CD4-positive, alpha-beta T cell treated with Interferon alpha-2 for 1 hour (primary cell): ENCODE measurements around the gene RNU6-9.
A peak's percentile ranks its signal among the peaks of the same experiment; 100 is the strongest.
"Not testable (repeated sequence)": the region's sequence is repeated elsewhere in the genome, so short reads cannot be mapped to it uniquely, and the experiment has no call there.

Experiments used
- DNase-seq, 2 donors: peaks; one replicate each; pipeline ENCODE4 v3.0.0-alpha.2; 2020 to 2022

The RNU6-9 gene

DNA sequence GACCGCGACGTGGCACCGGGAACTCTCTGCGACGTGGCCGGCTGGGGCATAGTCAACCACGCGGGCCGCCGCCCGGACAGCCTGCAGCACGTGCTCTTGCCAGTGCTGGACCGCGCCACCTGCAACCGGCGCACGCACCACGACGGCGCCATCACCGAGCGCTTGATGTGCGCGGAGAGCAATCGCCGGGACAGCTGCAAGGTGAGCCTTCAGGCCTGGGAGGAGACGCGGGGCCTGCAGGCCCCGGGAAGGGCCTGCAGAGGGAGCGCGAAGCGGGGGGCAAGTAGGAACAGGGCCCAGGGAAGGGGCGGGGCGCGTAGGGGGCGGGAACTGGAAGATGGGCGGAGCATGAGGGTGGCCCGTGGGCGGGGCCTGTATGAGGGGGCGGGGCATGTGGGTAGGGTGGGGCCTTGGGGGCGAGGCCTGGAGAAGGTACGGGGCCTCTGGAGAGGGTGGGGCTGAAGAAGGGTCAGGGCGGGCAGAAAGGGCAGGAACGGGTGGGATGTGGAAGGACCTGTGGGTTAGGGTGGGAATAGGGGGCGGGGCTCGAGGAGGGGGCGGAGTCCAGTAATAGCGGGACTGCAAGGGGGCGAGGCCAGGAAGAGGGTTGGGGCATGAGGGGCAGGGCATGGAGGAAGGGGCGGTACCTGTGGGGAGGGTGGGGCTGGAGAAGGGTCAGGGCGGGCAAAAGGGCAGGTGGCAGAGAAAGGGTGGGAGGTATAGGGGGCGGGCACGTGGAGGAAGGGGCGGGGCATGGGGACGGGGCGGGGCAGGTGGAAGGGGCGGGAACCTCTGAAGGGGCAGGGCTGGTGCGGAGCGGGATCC lies 31.3 kb upstream of the RNU6-9 start:
- peak; percentile 73 to 74 for DNase-seq

DNA sequence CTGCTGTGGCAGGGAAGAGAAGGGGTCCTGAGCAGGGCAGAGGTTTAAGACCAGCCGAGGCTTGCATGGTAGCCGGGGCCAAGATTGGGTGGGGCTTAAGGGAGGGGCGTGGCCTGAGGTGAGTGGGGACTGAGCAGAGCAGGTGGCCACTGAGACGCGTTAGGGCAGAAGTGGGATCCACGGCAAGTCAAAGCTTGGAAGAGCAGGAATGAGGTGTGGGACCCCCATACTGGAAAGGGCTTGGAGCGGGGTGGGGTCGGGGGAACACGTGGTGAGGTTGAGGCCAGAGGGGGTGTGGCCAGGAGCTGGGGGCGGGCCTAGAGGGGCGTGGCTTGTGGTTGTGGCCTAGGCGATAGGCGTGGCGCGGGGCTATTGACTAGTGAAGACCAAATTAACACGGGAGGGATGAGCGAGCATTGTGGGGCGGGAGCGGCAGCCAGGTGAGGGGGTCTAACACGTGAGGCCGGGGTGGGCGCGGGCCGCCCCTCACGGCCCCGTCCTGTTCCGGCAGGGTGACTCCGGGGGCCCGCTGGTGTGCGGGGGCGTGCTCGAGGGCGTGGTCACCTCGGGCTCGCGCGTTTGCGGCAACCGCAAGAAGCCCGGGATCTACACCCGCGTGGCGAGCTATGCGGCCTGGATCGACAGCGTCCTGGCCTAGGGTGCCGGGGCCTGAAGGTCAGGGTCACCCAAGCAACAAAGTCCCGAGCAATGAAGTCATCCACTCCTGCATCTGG lies 30.5 kb upstream of the RNU6-9 start:
- DNase-seq = peak; percentile 82 to 85

DNA sequence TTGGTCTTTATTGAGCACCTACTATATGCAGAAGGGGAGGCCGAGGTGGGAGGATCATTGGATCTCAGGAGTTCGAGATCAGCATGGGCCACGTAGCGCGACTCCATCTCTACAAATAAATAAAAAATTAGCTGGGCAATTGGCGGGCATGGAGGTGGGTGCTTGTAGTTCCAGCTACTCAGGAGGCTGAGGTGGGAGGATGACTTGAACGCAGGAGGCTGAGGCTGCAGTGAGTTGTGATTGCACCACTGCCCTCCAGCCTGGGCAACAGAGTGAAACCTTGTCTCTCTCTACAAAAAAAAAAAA lies 30.0 kb upstream of the RNU6-9 start:
- no peak for DNase-seq

DNA sequence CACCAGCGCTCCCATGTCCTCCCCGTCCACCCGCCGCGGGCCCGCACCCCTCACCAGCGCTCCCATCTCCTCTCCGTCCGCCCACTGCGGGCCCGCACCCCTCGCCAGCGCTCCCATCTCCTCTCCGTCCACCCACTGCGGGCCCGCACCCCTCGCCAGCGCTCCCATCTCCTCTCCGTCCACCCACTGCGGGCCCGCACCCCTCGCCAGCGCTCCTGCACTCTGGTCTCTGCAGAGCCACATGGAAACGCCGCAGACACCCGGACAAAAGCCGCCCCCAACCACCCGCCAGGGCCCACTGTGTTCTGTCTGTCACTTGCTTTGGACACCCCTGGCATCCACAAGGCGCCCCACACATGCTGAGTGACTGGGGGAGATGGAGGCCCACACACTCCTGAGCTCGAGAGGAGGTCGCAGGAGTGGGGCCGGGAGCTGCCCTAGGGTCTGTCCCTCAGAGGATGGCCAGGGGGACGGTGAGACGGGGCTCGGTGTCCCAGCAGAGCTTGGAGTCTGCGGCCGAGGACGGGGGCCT lies 26.4 kb upstream of the RNU6-9 start:
- no peak for DNase-seq

DNA sequence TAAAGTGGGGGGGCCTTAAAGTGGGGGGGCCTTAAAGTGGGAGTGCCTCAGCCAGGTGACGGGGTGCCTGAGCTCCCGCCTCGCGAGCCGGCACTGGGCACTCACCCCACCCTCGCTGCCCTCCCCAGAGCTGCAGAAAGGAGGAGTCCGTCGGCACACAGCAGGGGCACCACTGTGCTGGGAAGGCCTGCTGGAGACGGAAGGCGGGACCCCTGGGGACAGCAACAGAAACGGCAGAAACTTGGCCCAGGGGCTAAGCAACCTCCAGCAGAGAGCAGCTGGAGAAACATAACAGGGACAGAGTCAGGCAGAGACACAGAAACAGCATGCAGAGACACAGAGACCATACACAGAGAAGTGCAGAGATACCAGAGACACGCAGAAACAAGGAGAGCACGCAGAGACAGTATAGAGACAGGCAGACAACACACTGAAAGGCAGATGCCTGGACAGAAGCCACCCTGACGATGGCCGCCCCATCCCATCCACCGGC lies 25.9 kb upstream of the RNU6-9 start:
- no peak for DNase-seq

DNA sequence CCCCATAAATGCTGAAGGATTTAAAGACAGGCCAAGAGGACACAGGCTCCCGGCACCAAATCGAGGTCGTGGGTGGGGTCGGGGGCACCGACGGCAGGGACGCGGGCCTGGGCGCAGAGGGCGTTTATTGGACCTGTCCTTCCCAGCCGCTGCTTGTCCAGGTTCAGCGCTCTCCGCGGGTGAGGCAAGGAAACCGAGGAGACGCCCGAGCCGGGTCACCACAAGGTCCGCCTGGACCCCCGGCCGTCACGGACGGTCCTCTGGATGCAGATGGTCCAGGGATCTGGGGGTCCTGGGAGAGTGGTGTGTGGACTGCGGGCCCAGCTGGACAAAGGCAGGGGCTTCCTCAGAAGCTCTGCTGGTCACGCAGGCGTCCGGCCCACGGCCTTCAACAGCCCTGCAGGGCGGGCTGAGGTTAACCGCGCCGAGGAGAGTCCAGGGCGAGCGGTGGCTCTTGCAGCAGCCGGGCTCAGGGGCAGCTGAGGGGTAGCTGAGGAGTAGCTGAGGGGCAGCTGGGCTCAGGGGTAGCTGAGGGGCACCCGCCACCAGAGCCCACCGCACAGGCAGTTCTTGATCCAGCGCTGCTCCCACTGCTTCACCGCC lies 25.3 kb upstream of the RNU6-9 start:
- DNase-seq = no peak

DNA sequence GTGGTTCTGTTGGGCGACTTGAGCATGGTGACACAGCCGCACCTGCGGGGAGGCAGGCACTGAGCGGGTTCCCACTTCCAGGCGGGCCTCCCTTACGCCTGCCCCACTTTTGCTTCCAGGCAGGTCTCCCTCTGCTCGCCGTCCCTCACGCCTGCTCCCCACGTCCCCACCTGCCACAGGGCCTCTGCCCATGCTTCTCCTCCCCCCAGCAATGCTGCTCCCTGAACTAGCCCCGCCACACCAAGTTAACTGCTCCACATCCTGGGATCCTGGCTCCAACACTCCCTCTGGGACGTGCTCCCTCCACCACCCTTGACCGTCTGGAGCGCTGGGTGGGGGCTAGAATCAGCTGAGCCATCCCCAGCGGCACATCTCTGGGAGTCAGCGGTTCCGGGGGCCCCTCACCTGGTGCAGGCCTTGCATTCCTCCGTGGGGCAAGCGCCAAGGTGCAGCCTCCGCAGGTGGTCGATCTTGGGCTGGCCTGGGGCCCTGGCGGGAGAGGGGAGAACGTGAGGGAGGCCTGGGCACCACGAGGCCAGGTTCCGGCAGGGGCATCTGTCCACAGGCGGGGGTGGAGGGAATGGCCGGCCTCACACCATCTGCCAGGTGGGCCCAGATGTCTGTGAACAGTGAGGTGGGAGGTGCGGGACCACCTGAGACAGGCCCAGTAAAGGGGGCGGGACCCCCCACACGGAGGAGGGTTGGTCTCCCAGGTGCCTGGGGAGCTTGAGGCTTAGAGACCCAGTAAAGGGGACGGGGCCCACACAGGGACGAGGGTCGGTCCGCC lies 24.6 kb upstream of the RNU6-9 start:
- DNase-seq = no peak

DNA sequence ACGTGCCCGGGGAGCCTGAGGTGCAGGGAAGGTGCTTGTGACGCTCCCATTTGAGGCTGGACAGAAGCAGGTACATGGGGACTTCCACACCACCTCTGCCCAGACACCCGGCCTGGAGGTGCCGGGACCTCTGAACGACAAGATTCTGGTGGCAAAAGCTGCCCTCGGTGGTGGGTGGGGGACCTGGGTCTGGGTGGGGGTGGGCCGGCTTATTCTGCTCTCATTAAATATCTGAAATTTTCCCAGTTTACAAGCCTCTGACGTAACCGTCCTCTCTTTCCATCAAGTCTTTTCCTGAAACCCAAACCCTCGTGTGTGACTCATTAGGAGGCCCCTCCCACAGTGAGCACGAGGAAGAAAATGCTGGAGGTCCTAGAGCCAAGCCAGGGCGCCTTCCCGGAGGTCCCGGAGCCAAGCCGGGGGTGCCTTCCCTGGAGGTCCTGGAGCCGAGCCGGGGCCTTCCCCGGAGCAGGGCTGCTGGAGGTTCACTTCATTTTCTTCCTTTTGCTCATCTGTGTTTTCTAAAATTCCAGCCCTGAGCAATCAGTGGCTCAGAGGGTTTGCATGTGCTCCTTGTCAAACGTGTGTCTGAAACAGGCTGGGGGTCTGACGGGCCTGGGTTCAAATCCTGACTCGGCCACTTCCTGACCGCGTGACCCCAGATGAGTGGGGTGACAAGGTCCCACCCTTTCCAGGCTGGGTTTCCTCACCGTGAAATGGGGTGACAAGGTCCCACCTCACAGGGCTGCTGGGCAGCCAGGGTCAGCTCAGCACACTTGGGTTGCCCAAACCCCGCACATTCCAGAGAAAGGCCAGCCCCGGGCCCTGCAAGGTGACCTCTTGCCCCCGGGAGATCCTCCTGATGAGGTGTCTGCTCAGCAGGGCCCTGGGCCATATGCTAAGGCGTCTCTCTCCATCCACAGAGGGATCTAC lies 23.8 kb upstream of the RNU6-9 start:
- no peak for DNase-seq

DNA sequence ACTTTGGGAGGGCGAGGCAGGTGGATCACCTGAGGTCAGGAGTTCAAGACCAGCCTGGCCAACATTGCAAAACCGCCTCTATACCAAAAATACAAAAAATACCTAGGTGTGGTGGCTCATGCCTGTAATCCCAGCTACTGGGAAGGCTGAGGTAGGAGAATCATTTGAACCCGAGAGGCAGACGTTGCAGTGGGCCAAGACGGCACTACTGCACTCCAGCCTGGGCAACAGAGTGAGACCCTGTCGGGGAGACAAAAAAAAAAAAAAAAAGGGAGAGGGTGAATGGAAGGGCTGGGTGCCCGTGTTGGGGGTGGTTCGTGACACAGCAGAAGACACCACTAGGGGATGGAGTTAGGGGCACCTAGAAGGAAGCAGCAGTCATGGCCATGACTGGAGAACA lies 23.0 kb upstream of the RNU6-9 start:
- DNase-seq = no peak

DNA sequence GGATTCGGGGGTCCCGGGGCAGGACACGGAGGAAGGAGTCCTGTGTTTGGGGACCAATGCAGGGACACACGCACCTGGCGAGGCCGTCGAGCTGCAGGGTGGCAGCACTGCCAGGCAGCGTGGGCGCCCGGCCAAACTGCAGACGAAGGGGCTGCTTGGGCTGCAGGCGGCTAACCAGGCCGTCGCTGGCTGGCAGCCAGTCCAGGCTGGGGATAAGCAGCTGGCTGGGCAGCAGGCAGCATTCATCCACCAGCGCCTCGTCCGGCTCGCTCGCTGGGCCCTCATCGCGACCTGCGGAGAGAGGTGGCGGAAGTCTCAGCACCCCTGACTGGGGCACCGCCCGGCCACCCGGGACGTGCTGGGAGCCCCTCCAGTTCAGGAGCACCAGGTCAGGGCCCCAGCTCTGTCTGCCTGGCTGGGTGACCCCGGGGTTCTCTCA lies 22.3 kb upstream of the RNU6-9 start:
- DNase-seq = no peak

DNA sequence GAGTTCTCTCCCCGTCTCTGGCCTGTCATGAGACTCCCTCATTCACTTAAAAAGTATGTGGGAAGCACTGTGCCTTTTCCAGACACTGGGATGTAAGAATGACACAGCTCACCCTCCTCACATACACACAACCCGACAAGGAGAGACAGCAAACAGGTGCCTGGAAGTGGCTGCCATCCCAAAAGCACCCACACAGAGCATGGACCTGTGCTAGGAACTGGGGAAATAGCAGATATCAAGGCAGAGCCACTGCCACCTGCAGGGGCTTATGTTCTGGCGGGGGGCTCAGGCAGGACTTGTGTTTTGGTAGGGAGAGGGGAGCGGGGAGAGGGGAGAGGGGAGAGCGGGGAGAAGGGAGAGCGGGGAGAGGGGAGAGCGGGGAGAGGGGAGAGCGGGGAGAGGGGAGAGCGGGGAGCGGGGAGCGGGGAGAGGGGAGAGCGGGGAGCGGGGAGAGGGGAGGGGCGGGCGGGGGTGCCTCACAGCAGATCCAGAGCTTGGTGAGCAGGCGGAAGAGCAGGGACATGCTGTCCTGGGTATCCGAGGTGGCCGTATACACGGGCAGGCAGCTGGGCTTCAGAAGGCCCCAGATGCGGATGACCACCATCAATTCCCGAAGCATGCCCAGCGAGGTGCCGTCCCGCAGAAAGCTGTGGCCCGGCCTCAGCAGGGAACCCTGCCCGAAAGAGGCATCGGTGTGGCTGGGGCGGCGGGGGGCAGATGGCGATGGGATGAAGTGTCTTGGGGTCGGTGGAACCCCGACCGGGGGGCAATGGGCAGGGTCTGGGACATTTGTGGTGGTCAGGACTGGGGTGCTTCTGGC lies 21.6 kb upstream of the RNU6-9 start:
- DNase-seq = no peak

DNA sequence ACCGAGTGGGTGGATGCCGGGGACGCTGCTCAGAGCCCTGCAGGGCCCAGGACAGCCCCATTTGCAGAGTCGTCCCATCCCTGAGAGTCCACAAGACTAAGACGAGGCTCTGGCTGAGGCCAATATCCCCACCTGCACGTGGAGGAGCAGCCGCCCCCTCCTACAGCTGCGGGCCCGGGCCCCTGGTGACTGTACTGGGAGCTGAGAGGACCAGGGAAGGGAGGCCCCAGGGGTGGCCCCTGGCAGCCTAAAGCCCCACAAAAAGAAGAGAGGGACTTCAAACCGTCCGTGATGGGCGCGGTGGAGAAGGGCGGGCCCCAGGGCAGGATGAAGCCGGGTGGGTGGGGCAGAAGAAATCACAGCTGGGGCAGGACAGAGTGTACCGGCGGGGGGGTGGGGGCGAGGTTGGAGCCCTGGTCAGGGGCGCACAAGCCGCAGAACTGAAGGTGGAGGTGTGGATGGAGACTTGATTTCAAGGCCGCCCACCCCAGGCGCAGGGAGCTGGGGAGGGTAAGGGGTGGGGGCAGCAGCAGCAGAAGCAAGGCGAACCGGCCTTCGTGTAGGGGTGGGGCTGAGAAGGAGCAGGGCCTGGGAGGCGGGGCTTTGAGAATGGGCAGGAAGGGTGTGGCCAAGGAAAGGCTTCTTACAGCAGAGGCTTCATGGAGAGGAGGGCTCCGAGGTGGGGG lies 20.9 kb upstream of the RNU6-9 start:
- peak; percentile 90 for DNase-seq

DNA sequence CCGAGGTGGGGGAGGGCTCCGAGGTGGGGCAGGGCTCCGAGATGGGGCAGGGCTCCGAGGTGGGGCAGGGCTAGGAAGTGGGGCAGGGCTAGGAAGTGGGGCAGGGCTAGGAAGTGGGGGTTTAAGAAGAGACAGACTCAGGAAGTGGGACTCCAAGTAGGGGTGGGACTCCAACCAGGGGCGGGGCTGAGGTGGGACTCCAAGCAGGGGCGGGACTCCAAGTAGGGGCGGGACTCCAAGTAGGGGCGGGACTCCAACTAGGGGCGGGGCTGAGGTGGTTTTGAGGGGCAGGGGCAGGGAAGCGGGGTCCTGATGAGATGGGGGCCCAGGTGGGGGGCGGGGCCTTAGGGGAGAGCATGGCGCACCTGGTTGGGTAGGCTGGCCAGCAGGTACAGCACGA lies 20.2 kb upstream of the RNU6-9 start:
- peak; percentile 90 to 91 for DNase-seq

DNA sequence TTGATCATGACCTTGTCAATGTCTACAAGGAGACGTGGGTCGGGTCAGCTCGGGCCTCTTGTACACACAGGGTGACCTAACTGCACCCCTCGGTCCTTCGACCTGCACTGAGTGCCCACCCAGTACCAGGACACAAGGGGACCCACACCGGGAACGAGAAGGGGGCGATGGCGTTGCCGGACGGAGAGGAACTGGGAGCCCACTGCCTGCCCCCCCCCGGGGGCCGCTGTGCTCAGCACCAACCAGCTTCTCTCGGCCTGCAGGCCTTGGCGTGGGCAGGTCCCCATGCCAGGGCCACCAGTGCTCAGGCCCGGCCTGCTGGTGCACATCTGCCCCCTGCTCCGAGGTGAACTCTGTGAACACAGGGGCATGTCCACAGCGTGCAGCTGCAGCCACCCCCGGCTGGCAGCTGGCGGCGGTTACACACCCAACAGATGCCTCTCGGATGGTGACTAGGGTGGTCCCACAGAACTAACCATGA lies 19.7 kb upstream of the RNU6-9 start:
- no peak for DNase-seq

DNA sequence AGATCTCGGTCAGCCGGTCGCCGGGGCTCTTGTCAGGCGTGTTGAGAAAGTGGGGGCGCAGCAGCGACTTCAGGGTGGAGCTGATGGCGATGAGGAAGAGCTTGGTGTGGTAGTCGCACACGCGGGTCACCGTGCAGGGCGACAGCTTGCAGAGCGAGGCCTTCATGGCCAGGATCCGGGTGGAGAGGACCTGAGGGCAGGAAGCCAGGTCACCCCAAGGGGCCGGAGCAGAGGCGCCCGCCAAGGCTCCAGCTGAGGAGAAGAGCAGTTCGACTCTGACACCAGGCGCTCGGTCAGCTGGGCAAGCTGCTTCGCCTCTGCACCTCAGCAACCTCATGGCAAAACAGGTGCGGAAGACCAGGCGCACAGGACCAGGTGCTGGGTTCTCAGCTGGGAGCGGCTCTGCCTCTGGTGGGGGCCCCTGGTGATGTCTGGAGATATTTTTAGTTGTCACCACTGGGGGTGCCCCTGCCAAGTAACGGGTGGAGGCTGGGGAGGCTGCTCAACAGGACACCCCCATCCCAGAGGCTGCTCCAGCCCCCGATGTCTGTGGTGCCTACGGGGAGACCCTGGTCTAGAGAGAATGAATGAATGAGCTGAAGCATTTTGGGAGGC lies 17.9 kb upstream of the RNU6-9 start:
- DNase-seq = no peak

DNA sequence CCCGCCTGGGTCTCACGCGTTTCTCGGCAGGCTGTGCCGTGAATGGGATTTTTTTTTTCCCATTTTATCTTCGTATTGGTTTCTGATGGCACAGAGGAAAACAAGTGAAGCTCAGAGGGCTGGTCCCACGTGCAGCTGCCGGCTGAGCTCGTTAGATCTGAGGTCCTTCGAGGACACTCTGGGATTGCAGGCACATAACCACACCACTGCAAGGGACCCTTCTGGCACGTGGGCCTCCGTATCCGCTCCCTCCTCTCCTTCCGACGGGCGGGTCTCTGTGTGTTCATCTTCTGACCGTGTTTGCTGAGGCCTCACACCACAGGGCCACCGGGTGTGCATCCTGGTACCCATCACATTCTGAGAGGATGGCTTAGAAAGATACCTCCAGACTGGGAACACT lies 17.2 kb upstream of the RNU6-9 start:
- DNase-seq = no peak

DNA sequence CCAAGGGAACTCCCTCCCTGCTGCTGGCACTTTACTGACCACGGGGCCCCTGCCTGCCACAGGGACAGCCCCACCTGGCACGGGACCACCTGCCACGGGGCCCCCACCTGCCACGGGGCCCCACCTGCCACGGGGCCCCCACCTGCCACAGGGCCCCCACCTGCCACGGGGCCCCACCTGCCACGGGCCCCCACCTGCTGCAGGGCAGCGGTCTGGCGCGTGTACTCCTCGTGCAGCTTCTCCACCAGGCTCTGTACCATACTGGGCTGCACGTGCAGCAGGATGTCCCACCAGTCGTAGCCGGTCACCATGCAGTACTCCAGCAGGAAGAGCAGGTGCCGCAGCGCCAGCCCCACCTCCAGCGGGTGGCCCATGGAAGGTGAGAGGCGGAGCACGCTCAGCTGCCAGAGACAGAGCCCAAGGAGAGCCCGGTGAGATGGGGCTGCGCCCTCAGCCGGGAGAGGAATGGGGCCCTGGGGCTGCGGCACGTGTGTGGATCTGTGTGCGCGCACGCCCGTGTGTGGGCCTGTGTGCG lies 16.4 kb upstream of the RNU6-9 start:
- DNase-seq = no peak

DNA sequence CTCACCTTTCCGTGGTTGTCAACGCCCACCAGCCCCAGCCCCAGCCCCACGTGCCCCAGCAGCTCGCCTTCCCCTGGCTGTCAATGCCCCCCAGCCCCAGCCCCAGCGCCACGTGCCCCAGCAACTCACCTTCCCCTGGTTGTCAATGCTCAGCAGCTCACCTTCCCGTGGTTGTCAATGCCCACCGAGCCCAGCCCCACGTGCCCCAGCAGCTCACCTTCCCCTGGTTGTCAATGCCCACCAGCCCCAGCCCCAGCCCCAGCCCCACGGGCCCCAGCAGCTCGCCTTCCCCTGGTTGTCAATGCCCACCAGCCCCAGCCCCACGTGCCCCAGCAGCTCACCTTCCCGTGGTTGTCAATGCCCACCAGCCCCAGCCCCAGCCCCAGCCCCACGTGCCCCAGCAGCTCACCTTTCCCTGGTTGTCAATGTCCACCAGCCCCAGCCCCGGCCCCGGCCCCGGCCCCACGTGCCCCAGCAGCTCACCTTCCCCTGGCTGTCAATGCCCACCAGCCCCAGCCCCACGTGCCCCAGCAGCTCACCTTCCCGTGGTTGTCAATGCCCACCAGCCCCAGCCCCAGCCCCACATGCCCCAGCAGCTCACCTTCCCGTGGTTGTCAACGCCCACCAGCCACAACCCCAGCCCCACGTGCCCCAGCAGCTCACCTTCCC lies 15.2 kb upstream of the RNU6-9 start:
- DNase-seq = not testable (repeated sequence)
